Smooth muscle cell (in vitro differentiated cells): Measurements from ENCODE around the gene PRTN3. TPM values are rescaled to one million over a fixed set of nuclear protein-coding genes. Genes with fewer than 3 reads are reported as not detected.

ENCODE experiments used
- DNase-seq: peaks from one replicate; lab custom pipeline; 2025; ENCODE audit not compliant: unreplicated experiment; lab: John Stamatoyannopoulos, UW
- H2AFZ ChIP-seq: fragments of 200-600 bp; sonication (generic); 2 replicates; pipeline ENCODE4 v1.6.0; 2016; ENCODE audit warnings: antibody characterized with exemption, low read depth, mild to moderate bottlenecking
- H3F3A ChIP-seq: fragments of 200-600 bp; sonication (generic); 2 replicates; pipeline ENCODE4 v1.6.0; 2017; ENCODE audit warnings: antibody characterized with exemption, low read depth
- H3K27ac ChIP-seq: fragments of 200-600 bp; sonication (generic); 2 replicates; pipeline ENCODE4 v1.5.1; 2016; ENCODE audit warnings: low read depth, mild to moderate bottlenecking
- H3K27me3 ChIP-seq: fragments of 200-600 bp; sonication (generic); 2 replicates; pipeline ENCODE4 v1.6.1; 2016; ENCODE audit warnings: low read depth, mild to moderate bottlenecking
- H3K36me3 ChIP-seq: fragments of 200-600 bp; sonication (generic); 2 replicates; pipeline ENCODE4 v1.5.1; 2016; ENCODE audit warnings: low read depth
- H3K4me1 ChIP-seq: fragments of 200-600 bp; sonication (generic); 2 replicates; pipeline ENCODE4 v1.5.1; 2016; ENCODE audit warnings: low read depth
- H3K4me2 ChIP-seq: fragments of 200-600 bp; sonication (generic); 2 replicates; pipeline ENCODE4 v1.6.0; 2016; ENCODE audit warnings: mild to moderate bottlenecking
- H3K4me3 ChIP-seq: fragments of 200-600 bp; sonication (generic); 2 replicates; pipeline ENCODE4 v1.5.1; 2016; ENCODE audit warnings: mild to moderate bottlenecking
- H3K79me2 ChIP-seq: fragments of 200-600 bp; sonication (generic); 2 replicates; pipeline ENCODE4 v1.6.0; 2016; ENCODE audit warnings: low read depth, mild to moderate bottlenecking
- H3K9ac ChIP-seq: fragments of 200-600 bp; sonication (generic); 2 replicates; pipeline ENCODE4 v1.6.0; 2016; ENCODE audit warnings: low read depth
- H3K9me3 ChIP-seq: fragments of 200-600 bp; sonication (generic); replicated peaks from 2 replicates; pipeline ENCODE4 v1.5.1; 2016; ENCODE audit warnings: low read depth
- H4K20me1 ChIP-seq: fragments of 200-600 bp; sonication (generic); 2 replicates; pipeline ENCODE4 v1.6.0; 2016; ENCODE audit warnings: low read depth
- CTCF ChIP-seq: fragments of 200-600 bp; sonication (generic); IDR thresholded peaks from 2 replicates; pipeline ENCODE4 v1.5.1; 2017; ENCODE audit warnings: borderline replicate concordance, mild to moderate bottlenecking, antibody characterized with exemption; ENCODE audit not compliant: insufficient read depth, poor library complexity, severe bottlenecking
- WGBS: methylation state at CpG from one replicate; pipeline ENCODE4 v1.1.7; 2016; ENCODE audit warnings: low lambda C conversion rate; 5-methylcytosine and 5-hydroxymethylcytosine counted together
- polyA plus RNA-seq: library from polyadenylated mRNA; unstranded; fragments of >200 nt; fragmentation: Nextera tagmentation; extraction: Ambion mirVana; gene quantifications from 2 replicates; pipeline ENCODE4 v1.2.1, GENCODE V29; 2016
- total RNA-seq: library from RNA; depleted of rRNA; stranded (reverse); fragments of >200 nt; gene quantifications from 2 replicates; pipeline ENCODE4 v1.2.3, GENCODE V29; 2014

PRTN3 gene
- total and polyA plus RNA-seq, 2 experiments from 2014 or later, result not detected

GRCh38 chr19:883661-884211, 42.9 kb downstream of the PRTN3 start:
- peaks cover 75% of the 10 kb centered on the region for H4K20me1 ChIP-seq
- no peaks in the 10 kb centered on the region for H3K79me2 ChIP-seq
- H3F3A ChIP-seq, result no peaks in the 10 kb centered on the region
- 59% methylated on average over 15 of the region's 22 CpGs for WGBS
- H3K9me3 ChIP-seq, result no peaks in the 10 kb centered on the region
- no peak overlapping the region for H3K27ac ChIP-seq
- peak; percentile 12 for TF ChIP-seq CTCF
- DNase-seq, result no peak
- no peak overlapping the region for H3K4me3 ChIP-seq
- H3K36me3 ChIP-seq, result no peaks in the 10 kb centered on the region
- H3K9ac ChIP-seq, result no peak overlapping the region
- H3K4me1 ChIP-seq, result no peaks in the 10 kb centered on the region
- no peak overlapping the region for H3K4me2 ChIP-seq
- no peak overlapping the region for H2AFZ ChIP-seq
- H3K27me3 ChIP-seq, result no peaks in the 10 kb centered on the region

GRCh38 chr19:884420-885211, 43.8 kb downstream of the PRTN3 start:
- Histone ChIP-seq H3K27me3 (no peaks in the 10 kb centered on the region), H3K4me2 (no peak overlapping the region), H3K4me1 (no peaks in the 10 kb centered on the region), H3K36me3 (no peaks in the 10 kb centered on the region), H3K9ac (no peak overlapping the region), H3K4me3 (no peak overlapping the region), H3K79me2 (no peaks in the 10 kb centered on the region), H3K9me3 (no peaks in the 10 kb centered on the region), H2AFZ (no peak overlapping the region), H3K27ac (no peak overlapping the region), H3F3A (no peaks in the 10 kb centered on the region), H4K20me1 (peaks cover 71% of the 10 kb centered on the region)
- TF ChIP-seq CTCF, result no peak
- no peak for DNase-seq
- 92% methylated on average over 39 of the region's 51 CpGs for WGBS

GRCh38 chr19:885536-886224, 44.9 kb downstream of the PRTN3 start:
- Histone ChIP-seq H3K27ac (no peak overlapping the region), H3K9me3 (no peaks in the 10 kb centered on the region), H2AFZ (no peak overlapping the region), H3K36me3 (no peaks in the 10 kb centered on the region), H3F3A (no peaks in the 10 kb centered on the region), H3K79me2 (peaks cover 2% of the 10 kb centered on the region), H3K4me1 (no peaks in the 10 kb centered on the region), H3K4me2 (no peak overlapping the region), H4K20me1 (peaks cover 67% of the 10 kb centered on the region), H3K27me3 (no peaks in the 10 kb centered on the region), H3K4me3 (no peak overlapping the region), H3K9ac (no peak overlapping the region)
- WGBS, result 97% methylated on average over 57 of the region's 64 CpGs
- TF ChIP-seq CTCF, result no peak
- no peak for DNase-seq
